WTC11 (cell line): ENCODE data around the gene HMGCS2. TPM values are rescaled to one million over a fixed set of nuclear protein-coding genes. Genes with fewer than 3 reads are reported as not detected.
A peak's percentile ranks its signal among the peaks of the same experiment; 100 is the strongest.

ENCODE experiments used
- ATAC-seq: fragments of 200-7000 bp; cut with Tn5 transposase; 2 replicates; pipeline ENCODE4 v1.10.0; 2021; ENCODE audit warnings: mild to moderate bottlenecking, moderate library complexity
- CTCF ChIA-PET: fragments of 300-600 bp; sonication (Branson Sonifier 250); formaldehyde crosslinking; loops from one replicate; lab custom pipeline; 2021; ENCODE audit warnings: antibody characterized with exemption; lab: Charles Lee
- POLR2A ChIA-PET: fragments of 350-600 bp; sonication (Branson Sonifier 250); formaldehyde crosslinking; loops from one replicate; lab custom pipeline; 2021; ENCODE audit warnings: antibody characterized with exemption; lab: Charles Lee
- DNase-seq: peaks from one replicate; pipeline ENCODE4 v3.0.0; 2021; ENCODE audit warnings: low spot score
- H3K27ac Mint-ChIP-seq: 2 replicates; pipeline ENCODE4 v1.8.0; 2021; ENCODE audit warnings: mixed read lengths
- H3K27me3 Mint-ChIP-seq: 2 replicates; pipeline ENCODE4 v1.8.0; 2021; ENCODE audit warnings: low read depth, mild to moderate bottlenecking, moderate library complexity, mixed read lengths
- H3K36me3 Mint-ChIP-seq: 2 replicates; pipeline ENCODE4 v1.8.0; 2021; ENCODE audit warnings: mixed read lengths
- H3K4me1 Mint-ChIP-seq: 2 replicates; pipeline ENCODE4 v1.8.0; 2022; ENCODE audit warnings: mixed read lengths
- H3K4me3 Mint-ChIP-seq: 2 replicates; pipeline ENCODE4 v1.8.0; 2021; ENCODE audit warnings: mild to moderate bottlenecking, moderate library complexity, mixed read lengths
- H3K9me3 Mint-ChIP-seq: 2 replicates; pipeline ENCODE4 v1.8.0; 2021; ENCODE audit warnings: mixed read lengths
- AR ChIP-seq: fragments of 250-450 bp; sonication (Bioruptor Pico); IDR thresholded peaks from 2 replicates; pipeline ENCODE4 v1.9.0; 2021; ENCODE audit warnings: mild to moderate bottlenecking
- ATF6 ChIP-seq: sonication (generic); formaldehyde crosslinking; IDR thresholded peaks from 2 replicates; pipeline ENCODE4 v1.8.1; 2023; ENCODE audit warnings: mild to moderate bottlenecking, missing genetic modification reagents
- EMX1 ChIP-seq: fragments of 250-450 bp; sonication (Bioruptor Pico); IDR thresholded peaks from 2 replicates; pipeline ENCODE4 v1.8.0; 2021; ENCODE audit warnings: mild to moderate bottlenecking
- ZBTB43 ChIP-seq: sonication (generic); formaldehyde crosslinking; IDR thresholded peaks from 2 replicates; pipeline ENCODE4 v1.8.1; 2023; ENCODE audit warnings: mild to moderate bottlenecking, missing genetic modification reagents
- ZNF317 ChIP-seq: sonication (generic); formaldehyde crosslinking; IDR thresholded peaks from 2 replicates; pipeline ENCODE4 v1.8.1; 2023; ENCODE audit warnings: low read depth, mild to moderate bottlenecking, moderate library complexity, missing genetic modification reagents, borderline replicate concordance
- ZNF532 ChIP-seq: fragments of 250-450 bp; sonication (Bioruptor Pico); IDR thresholded peaks from 2 replicates; pipeline ENCODE4 v1.9.0; 2021; ENCODE audit warnings: mild to moderate bottlenecking, borderline replicate concordance
- ZNF671 ChIP-seq: fragments of 250-450 bp; sonication (Bioruptor Pico); IDR thresholded peaks from 2 replicates; pipeline ENCODE4 v1.8.0; 2021; ENCODE audit warnings: mild to moderate bottlenecking
- total RNA-seq: library from RNA; stranded (reverse); gene quantifications from 3 replicates; pipeline ENCODE4 v1.2.3, GENCODE V29; 2021

HMGCS2 gene
- total RNA-seq, 1 experiment from 2014 or later: 0.24 TPM

GRCh38 chr1:119747451-119747850 is 21.3 kb downstream of the HMGCS2 start (continued):
- TF ChIP-seq AR (CRISPR knock-in tag): no peak
- TF ChIP-seq ZNF317 (CRISPR knock-in tag): no peak

GRCh38 chr1:119745034-119745433 is 23.7 kb downstream of the HMGCS2 start:
- Mint-ChIP-seq H3K27ac (no peak overlapping the region), H3K27me3 (no peaks in the 10 kb centered on the region), H3K4me3 (no peak overlapping the region), H3K9me3 (no peaks in the 10 kb centered on the region), H3K36me3 (peaks cover 27% of the 10 kb centered on the region), H3K4me1 (peaks cover 32% of the 10 kb centered on the region)
- DNase-seq: no peak
- TF ChIP-seq ZNF532 (CRISPR knock-in tag): 0 out of 2 replicates have a peak, but pooled peaks have one; percentile 11
- TF ChIP-seq EMX1 (CRISPR knock-in tag): peak; percentile 36; the same call in 1 of the 2 replicates
- TF ChIP-seq ATF6: no peak
- no peak for ATAC-seq
- CTCF ChIA-PET: interaction anchor here (1.4 to 3.2 kb wide), 6 partner anchors 11 to 134 kb away, joined by 3 to 14 read pairs (median 4); no protein-coding TSS in a partner anchor
- POLR2A ChIA-PET: interaction anchor here (1.4 to 1.6 kb wide), 2 partner anchors 14 to 31 kb away, joined by 4 read pairs; no protein-coding TSS in a partner anchor

- ChIA-PET CTCF (interaction anchor here (1.4 to 3.2 kb wide), 6 partner anchors 11 to 133 kb away, joined by 3 to 14 read pairs (median 6); no protein-coding TSS in a partner anchor), POLR2A (interaction anchor here (1.4 to 1.6 kb wide), 2 partner anchors 14 to 31 kb away, joined by 4 read pairs; no protein-coding TSS in a partner anchor)
- H3K4me1 Mint-ChIP-seq: peaks cover 32% of the 10 kb centered on the region
- TF ChIP-seq ZNF671 (CRISPR knock-in tag) (0 out of 2 replicates have a peak, but pooled peaks have one; percentile 25), ZBTB43 (CRISPR knock-in tag) (no peak), EMX1 (CRISPR knock-in tag) (peak; percentile 63; the same call in 1 of the 2 replicates)
- ATAC-seq: no peak
- H3K27me3 Mint-ChIP-seq: no peaks in the 10 kb centered on the region
- DNase-seq: no peak
- no peaks in the 10 kb centered on the region for H3K9me3 Mint-ChIP-seq
- peak overlapping the region; percentile 82 for H3K27ac Mint-ChIP-seq
- H3K36me3 Mint-ChIP-seq: peaks cover 32% of the 10 kb centered on the region
- H3K4me3 Mint-ChIP-seq: no peak overlapping the region
Observed at GRCh38 chr1:119744598-119744942, 24.1 kb downstream of the HMGCS2 start.
